Loucy (cell line): ENCODE results near the gene PPP2R5C.

Source experiments
- H2AFZ ChIP-seq: fragments of 200-600 bp; sonication (generic); 2 replicates; pipeline ENCODE4 v1.6.0; 2016; ENCODE audit warnings: antibody characterized with exemption, mild to moderate bottlenecking, low read length, moderate library complexity
- H3F3A ChIP-seq: fragments of 200-600 bp; 2 replicates; pipeline ENCODE4 v1.6.0; 2016; ENCODE audit warnings: antibody characterized with exemption, low read depth, mild to moderate bottlenecking
- H3K27me3 ChIP-seq: fragments of 200-600 bp; sonication (generic); 2 replicates; pipeline ENCODE4 v1.6.1; 2014; ENCODE audit warnings: low read length, mild to moderate bottlenecking; ENCODE audit not compliant: insufficient read depth, poor library complexity, severe bottlenecking
- H3K36me3 ChIP-seq: fragments of 200-600 bp; sonication (generic); 2 replicates; pipeline ENCODE4 v1.6.1; 2016; ENCODE audit warnings: low read length; ENCODE audit not compliant: insufficient read depth
- H3K4me1 ChIP-seq: fragments of 200-600 bp; sonication (generic); 2 replicates; pipeline ENCODE4 v1.5.1; 2014; ENCODE audit warnings: low read length, mild to moderate bottlenecking; ENCODE audit not compliant: insufficient read depth, poor library complexity, severe bottlenecking
- H3K4me2 ChIP-seq: fragments of 200-600 bp; sonication (generic); 2 replicates; pipeline ENCODE4 v1.6.0; 2014; ENCODE audit warnings: antibody characterized with exemption, low read length, low read depth, mild to moderate bottlenecking; ENCODE audit not compliant: poor library complexity, severe bottlenecking
- H3K4me3 ChIP-seq: fragments of 200-600 bp; sonication (generic); 2 replicates; pipeline ENCODE4 v1.5.1; 2014; ENCODE audit warnings: low read length, mild to moderate bottlenecking, mixed read lengths; ENCODE audit not compliant: poor library complexity, severe bottlenecking
- H3K79me2 ChIP-seq: fragments of 200-600 bp; sonication (generic); 2 replicates; pipeline ENCODE4 v1.6.1; 2014; ENCODE audit warnings: low read length; ENCODE audit not compliant: insufficient read depth
- H3K9ac ChIP-seq: fragments of 200-600 bp; sonication (generic); 2 replicates; pipeline ENCODE4 v1.6.0; 2014; ENCODE audit warnings: mild to moderate bottlenecking, low read depth, low read length, moderate library complexity; ENCODE audit not compliant: poor library complexity, severe bottlenecking
- H3K9me2 ChIP-seq: fragments of 200-600 bp; sonication (generic); replicated peaks from 2 replicates; pipeline ENCODE4 v1.6.1; 2016; ENCODE audit warnings: low read depth, low read length, mixed read lengths
- H3K9me3 ChIP-seq: fragments of 200-600 bp; sonication (generic); 2 replicates; pipeline ENCODE4 v1.6.1; 2014; ENCODE audit warnings: mild to moderate bottlenecking, antibody characterized with exemption, low read length, low read depth; ENCODE audit not compliant: insufficient read depth
- H4K20me1 ChIP-seq: fragments of 200-600 bp; sonication (generic); 2 replicates; pipeline ENCODE4 v1.6.0; 2014; ENCODE audit warnings: antibody characterized with exemption, low read length, mild to moderate bottlenecking; ENCODE audit not compliant: insufficient read depth, poor library complexity, severe bottlenecking
- CTCF ChIP-seq: fragments of 200-600 bp; sonication (generic); conservative IDR thresholded peaks from 2 replicates; pipeline ENCODE4 v1.5.1; 2014; ENCODE audit warnings: mild to moderate bottlenecking, antibody characterized with exemption, low read length
- EZH2phosphoT487 ChIP-seq: fragments of 200-600 bp; IDR thresholded peaks from 2 replicates; pipeline ENCODE4 v1.6.1; 2018; ENCODE audit warnings: antibody characterized with exemption, mild to moderate bottlenecking, moderate library complexity, borderline replicate concordance

The PPP2R5C gene

GRCh38 chr14:101934601-101935150, 173.2 kb downstream of the PPP2R5C start:
- H3K9me3 ChIP-seq, result no peaks in the 10 kb centered on the region
- H3K4me1 ChIP-seq, result no peaks in the 10 kb centered on the region
- no peaks in the 10 kb centered on the region for H3K79me2 ChIP-seq
- H2AFZ ChIP-seq, result no peak overlapping the region
- H3K4me3 ChIP-seq, result no peak overlapping the region
- TF ChIP-seq CTCF (no peak), EZH2phosphoT487 (no peak)
- H4K20me1 ChIP-seq, result no peaks in the 10 kb centered on the region
- no peaks in the 10 kb centered on the region for H3F3A ChIP-seq
- no peak overlapping the region for H3K9ac ChIP-seq
- no peak overlapping the region for H3K4me2 ChIP-seq
- no peaks in the 10 kb centered on the region for H3K27me3 ChIP-seq
- H3K36me3 ChIP-seq, result no peaks in the 10 kb centered on the region
- no peaks in the 10 kb centered on the region for H3K9me2 ChIP-seq

- Histone ChIP-seq H2AFZ (no peak overlapping the region), H3K4me2 (no peak overlapping the region), H3K9me3 (no peaks in the 10 kb centered on the region), H3K36me3 (no peaks in the 10 kb centered on the region), H3K9ac (no peak overlapping the region), H3K9me2 (no peaks in the 10 kb centered on the region), H4K20me1 (no peaks in the 10 kb centered on the region), H3F3A (no peaks in the 10 kb centered on the region), H3K79me2 (no peaks in the 10 kb centered on the region), H3K4me3 (no peak overlapping the region), H3K4me1 (no peaks in the 10 kb centered on the region), H3K27me3 (no peaks in the 10 kb centered on the region)
- TF ChIP-seq EZH2phosphoT487, result no peak
- TF ChIP-seq CTCF, result no peak
These were observed 176.6 kb downstream of the PPP2R5C start for GRCh38 chr14:101937926-101938767.

DNA sequence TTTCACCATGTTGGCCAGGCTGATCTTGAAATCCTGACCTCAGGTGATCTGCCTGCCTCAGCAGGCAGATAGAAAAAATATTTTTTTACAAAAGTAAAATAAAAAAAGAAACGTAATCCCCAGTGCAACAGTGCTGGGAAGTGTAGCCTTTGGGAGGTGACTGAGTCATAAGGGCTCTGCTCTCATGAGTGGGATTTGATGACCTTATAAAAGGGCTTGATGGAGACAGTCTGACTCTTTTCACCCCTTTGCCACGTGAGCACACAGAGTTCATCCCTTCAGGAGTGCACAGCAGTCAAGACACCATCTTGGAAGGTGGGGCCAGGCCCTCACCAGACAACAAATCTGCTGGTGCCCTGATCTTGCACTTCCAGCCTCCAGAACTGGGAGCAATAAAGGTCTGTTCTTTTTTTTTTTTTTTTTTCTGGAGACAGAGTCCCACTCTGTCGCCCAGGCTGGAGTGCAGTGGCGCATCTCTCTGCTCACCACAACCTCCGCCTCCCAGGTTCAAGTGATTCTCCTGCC, 178.2 kb downstream of the PPP2R5C start:
- Histone ChIP-seq H3K9me2 (no peaks in the 10 kb centered on the region), H3K9ac (no peak overlapping the region), H3K9me3 (no peaks in the 10 kb centered on the region), H3K4me2 (no peak overlapping the region), H4K20me1 (no peaks in the 10 kb centered on the region), H3F3A (no peaks in the 10 kb centered on the region), H3K36me3 (no peaks in the 10 kb centered on the region), H3K27me3 (no peaks in the 10 kb centered on the region), H2AFZ (no peak overlapping the region), H3K79me2 (no peaks in the 10 kb centered on the region), H3K4me1 (no peaks in the 10 kb centered on the region), H3K4me3 (no peak overlapping the region)
- TF ChIP-seq CTCF (no peak), EZH2phosphoT487 (no peak)
